ENCODE results near the gene GINS3. TPM values are rescaled to one million over a fixed set of nuclear protein-coding genes. Genes with fewer than 3 reads are reported as not detected.

Gene GINS3
- total RNA-seq, 3 donors from 2014 or later (not counting 1 experiment from before 2014, with no cell fraction given) = 1.4 to 3.5 (median 2.2) TPM

GRCh38 chr16:58425756-58426494 is 33.7 kb downstream of the GINS3 start:
- Mint-ChIP-seq H3K27me3 (ENCODE audit: low read depth in 2 of 2) (peaks cover 11 to 16% of the 10 kb centered on the region in 2 donors), H3K27ac (peak overlapping the region in 1 of 2 donors; percentile 54), H3K4me3 (peak overlapping the region; percentile 78), H3K4me1 (peaks cover 22 to 26% of the 10 kb centered on the region in 2 donors), H3K9me3 (no peaks in the 10 kb centered on the region), H3K36me3 (no peaks in the 10 kb centered on the region)
- WGBS (ENCODE audit: insufficient coverage) = 19% methylated on average over 10 of the region's 10 CpGs
- intact Hi-C loops (cut with micrococcal nuclease) = no loop called here
- ATAC-seq = peak; percentile 66 to 94 (median 72)
- TF ChIP-seq CTCF (IDR thresholded peaks at IDR 0.05) = no peak
- no peak overlapping the region for H3K4me3 ChIP-seq (ENCODE audit: low read length)
- H3K36me3 ChIP-seq (ENCODE audit: control insufficient read depth, insufficient read depth, low read length) = no peaks in the 10 kb centered on the region
- H3K27ac ChIP-seq (ENCODE audit: low read length) = no peak overlapping the region
- peaks cover 24% of the 10 kb centered on the region for H3K4me1 ChIP-seq (ENCODE audit: control insufficient read depth, insufficient read depth, low read length)
- no peaks in the 10 kb centered on the region for H3K9me3 ChIP-seq (ENCODE audit: control insufficient read depth, insufficient read depth, low read length)
- no peaks in the 10 kb centered on the region for H3K27me3 ChIP-seq (ENCODE audit: control insufficient read depth, insufficient read depth, low read length)
- DNase-seq = peak in 1 of 2 donors; percentile 29

- DNase-seq (no peak), ATAC-seq (no peak)
- Mint-ChIP-seq H3K27me3 (ENCODE audit: low read depth in 2 of 2) (peaks cover 9 to 11% of the 10 kb centered on the region in 2 donors), H3K36me3 (no peaks in the 10 kb centered on the region), H3K9me3 (no peaks in the 10 kb centered on the region), H3K27ac (no peak overlapping the region), H3K4me1 (peaks cover 22 to 26% of the 10 kb centered on the region in 2 donors), H3K4me3 (peak overlapping the region; percentile 18)
- peaks cover 24% of the 10 kb centered on the region for H3K4me1 ChIP-seq (ENCODE audit: control insufficient read depth, insufficient read depth, low read length)
- intact Hi-C loops (cut with micrococcal nuclease) = no loop called here
- no peaks in the 10 kb centered on the region for H3K36me3 ChIP-seq (ENCODE audit: control insufficient read depth, insufficient read depth, low read length)
- TF ChIP-seq CTCF (IDR thresholded peaks at IDR 0.05) = no peak
- no peak overlapping the region for H3K27ac ChIP-seq (ENCODE audit: low read length)
- WGBS (ENCODE audit: insufficient coverage) = 50% methylated on average over 2 of the region's 2 CpGs
- H3K27me3 ChIP-seq (ENCODE audit: control insufficient read depth, insufficient read depth, low read length) = no peaks in the 10 kb centered on the region
- H3K9me3 ChIP-seq (ENCODE audit: control insufficient read depth, insufficient read depth, low read length) = no peaks in the 10 kb centered on the region
- H3K4me3 ChIP-seq (ENCODE audit: low read length) = no peak overlapping the region
Observed at GRCh38 chr16:58426966-58427365, 34.7 kb downstream of the GINS3 start.

GRCh38 chr16:58428621-58429542 is 36.6 kb downstream of the GINS3 start:
- no peak overlapping the region for H3K27ac ChIP-seq (ENCODE audit: low read length)
- no peak for TF ChIP-seq CTCF (IDR thresholded peaks at IDR 0.05)
- H3K36me3 ChIP-seq (ENCODE audit: control insufficient read depth, insufficient read depth, low read length) = no peaks in the 10 kb centered on the region
- H3K27me3 ChIP-seq (ENCODE audit: control insufficient read depth, insufficient read depth, low read length) = no peaks in the 10 kb centered on the region
- 87% methylated on average over 10 of the region's 11 CpGs for WGBS (ENCODE audit: insufficient coverage)
- H3K4me1 ChIP-seq (ENCODE audit: control insufficient read depth, insufficient read depth, low read length) = peaks cover 24% of the 10 kb centered on the region
- DNase-seq (no peak), ATAC-seq (no peak)
- intact Hi-C loops (cut with micrococcal nuclease) = no loop called here
- H3K4me1 Mint-ChIP-seq = peaks cover 22 to 26% of the 10 kb centered on the region in 2 donors
- no peak overlapping the region for H3K4me3 Mint-ChIP-seq
- no peak overlapping the region for H3K4me3 ChIP-seq (ENCODE audit: low read length)
- H3K9me3 ChIP-seq (ENCODE audit: control insufficient read depth, insufficient read depth, low read length) = no peaks in the 10 kb centered on the region
- no peaks in the 10 kb centered on the region for H3K9me3 Mint-ChIP-seq
- peaks cover 0 to 7% of the 10 kb centered on the region in 2 donors for H3K27me3 Mint-ChIP-seq (ENCODE audit: low read depth in 2 of 2)
- H3K36me3 Mint-ChIP-seq = no peaks in the 10 kb centered on the region
- no peak overlapping the region for H3K27ac Mint-ChIP-seq
